Vagina (tissue), 2 donors: ENCODE data around the gene APOBEC3B. TPM values are rescaled to one million over a fixed set of nuclear protein-coding genes. Genes with fewer than 3 reads are reported as not detected.
"Not testable (repeated sequence)": the region's sequence is repeated elsewhere in the genome, so short reads cannot be mapped to it uniquely, and the experiment has no call there.

Source experiments
- DNase-seq, 2 donors: peaks; one replicate each; pipeline ENCODE4 v3.0.0-alpha.2; 2017; ENCODE audit errors: extremely low spot score in 2 of 2
- H3K27ac ChIP-seq: fragments of 200-600 bp; sonication (generic); one replicate; pipeline ENCODE4 v1.5.1; 2019
- H3K27me3 ChIP-seq: fragments of 200-600 bp; sonication (generic); one replicate; pipeline ENCODE4 v1.5.1; 2019
- H3K36me3 ChIP-seq, 2 donors: fragments of 200-600 bp; sonication (generic); one replicate each; pipeline ENCODE4 v1.5.1; 2017 to 2019
- H3K4me1 ChIP-seq: fragments of 200-600 bp; sonication (generic); one replicate; pipeline ENCODE4 v1.5.1; 2019
- H3K4me3 ChIP-seq, 2 donors: fragments of 200-600 bp; sonication (generic); 1 replicate in 1 of 2; 2 replicates in 1 of 2; pipeline ENCODE4 v1.5.1; 2016 to 2019
- H3K9me3 ChIP-seq: fragments of 200-600 bp; sonication (generic); one replicate; pipeline ENCODE4 v1.5.1; 2019
- CTCF ChIP-seq, 3 experiments: fragments of 450-650 bp in 2 of 3; fragments of 200-600 bp in 1 of 3; sonication (generic) in 1 of 3; IDR thresholded peaks; one replicate each; pipeline ENCODE4 v1.5.1; 2017 to 2019; ENCODE audit warnings: antibody characterized with exemption in 3 of 3, mild to moderate bottlenecking in 2 of 3, moderate library complexity in 2 of 3
- POLR2A ChIP-seq, 2 donors: fragments of 450-650 bp; IDR thresholded peaks; one replicate each; pipeline ENCODE4 v1.6.1; 2017; ENCODE audit warnings: antibody characterized with exemption in 2 of 2, mild to moderate bottlenecking in 2 of 2, moderate library complexity in 2 of 2
- POLR2AphosphoS5 ChIP-seq, 2 donors: sonication (generic); formaldehyde crosslinking; IDR thresholded peaks; one replicate each; pipeline ENCODE4 v1.9.0; 2017; ENCODE audit warnings: antibody characterized with exemption in 2 of 2, mild to moderate bottlenecking in 2 of 2, low read depth in 1 of 2; ENCODE audit not compliant: insufficient read depth in 1 of 2
- intact Hi-C: fragments of 100-400 bp; cut with DNase I; formaldehyde crosslinking; loops from one replicate; pipeline ENCODE4 v1.15.1; 2023
- total RNA-seq: library from RNA; depleted of rRNA; stranded (reverse); fragments of >200 nt; gene quantifications from one replicate; pipeline ENCODE4 v1.2.3, GENCODE V29; 2016

The APOBEC3B gene
- total RNA-seq, 1 donor from 2014 or later, result not detected

GRCh38 chr22:39040538-39041296 lies 58.6 kb downstream of the APOBEC3B start, which contains the start of gene APOBEC3F:
Gene APOBEC3F, plus strand, starts transcription at chr22:39040864. Its CDS starts 97 bp downstream, at chr22:39040961.
- intact Hi-C loops, DNase-seq, H3K27me3 ChIP-seq, H3K9me3 ChIP-seq, H3K36me3 ChIP-seq: not testable (repeated sequence)
- TF ChIP-seq POLR2A (IDR thresholded peaks at IDR 0.05) (peak in 1 of 2 donors; percentile 27), POLR2AphosphoS5 (IDR thresholded peaks at IDR 0.05; ENCODE audit: insufficient read depth in 1 of 2, low read depth in 1 of 2) (peak in 1 of 2 donors; percentile 49)
- peak within 1 kb of the TSS; percentile 96 for H3K27ac ChIP-seq
- peaks cover 20% of the 10 kb centered on the region for H3K4me1 ChIP-seq
- peak within 1 kb of the TSS; percentile 72 to 73 for H3K4me3 ChIP-seq

DNA sequence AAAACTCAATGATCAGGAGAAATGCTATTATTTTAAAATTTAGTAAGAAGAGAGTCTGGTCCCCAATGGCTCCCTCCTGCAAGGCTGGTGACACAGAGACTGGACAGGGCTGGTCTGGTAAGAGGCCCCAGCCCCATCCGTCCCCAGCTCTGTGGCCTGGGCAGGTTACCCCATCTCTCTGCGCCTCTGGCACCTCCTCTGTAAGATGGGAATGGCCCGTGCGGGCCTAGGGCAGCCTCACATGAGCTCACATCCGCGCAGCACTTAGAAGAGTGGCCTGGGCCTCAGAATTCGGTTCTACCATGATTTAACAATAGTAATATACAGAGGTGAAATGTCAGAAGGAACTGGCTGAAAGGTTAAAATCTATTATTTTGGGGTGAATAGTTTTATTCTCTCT lies 59.8 kb downstream of the APOBEC3B start:
- Histone ChIP-seq H3K27me3 (no peaks in the 10 kb centered on the region), H3K4me3 (no peak overlapping the region), H3K4me1 (peaks cover 20% of the 10 kb centered on the region), H3K36me3 (no peaks in the 10 kb centered on the region), H3K9me3 (no peaks in the 10 kb centered on the region), H3K27ac (peak overlapping the region; percentile 96)
- TF ChIP-seq POLR2A (IDR thresholded peaks at IDR 0.05) (no peak), CTCF (IDR thresholded peaks at IDR 0.05) (no peak), POLR2AphosphoS5 (IDR thresholded peaks at IDR 0.05; ENCODE audit: insufficient read depth in 1 of 2, low read depth in 1 of 2) (no peak)
- intact Hi-C loops, result no loop called here
- DNase-seq, result no peak

Other genes with a start within 250 kb of the APOBEC3B start
- gene SUN2, start 226.3 kb upstream of the APOBEC3B start, total RNA-seq, result 258 TPM
- 14.7 TPM for gene DNAL4, start 188.2 kb upstream of the APOBEC3B start, total RNA-seq
- gene NPTXR, start 138.3 kb upstream of the APOBEC3B start, total RNA-seq, result 9.3 TPM
- gene CBX6, start 110.1 kb upstream of the APOBEC3B start, total RNA-seq, result 31.7 TPM
- gene APOBEC3A, start 24.7 kb upstream of the APOBEC3B start, total RNA-seq, result not detected
- gene APOBEC3C, start 31.9 kb downstream of the APOBEC3B start, total RNA-seq, result 16.2 TPM
- 5.2 TPM for gene APOBEC3D, start 38.8 kb downstream of the APOBEC3B start, total RNA-seq
- gene APOBEC3F, start 58.5 kb downstream of the APOBEC3B start, total RNA-seq, result 2.7 TPM
- 8.3 TPM for gene APOBEC3G, start 94.9 kb downstream of the APOBEC3B start, total RNA-seq
- gene APOBEC3H, start 114.9 kb downstream of the APOBEC3B start, total RNA-seq, result not detected
- 98.0 TPM for gene CBX7, start 170.3 kb downstream of the APOBEC3B start, total RNA-seq